ENCODE results near the gene CLCNKB.

The CLCNKB gene

GRCh38 chr1:16074217-16074616 is 30.6 kb downstream of the CLCNKB start:
- DNase-seq (ENCODE audit: low read depth in 3 of 3) = no peak

DNA sequence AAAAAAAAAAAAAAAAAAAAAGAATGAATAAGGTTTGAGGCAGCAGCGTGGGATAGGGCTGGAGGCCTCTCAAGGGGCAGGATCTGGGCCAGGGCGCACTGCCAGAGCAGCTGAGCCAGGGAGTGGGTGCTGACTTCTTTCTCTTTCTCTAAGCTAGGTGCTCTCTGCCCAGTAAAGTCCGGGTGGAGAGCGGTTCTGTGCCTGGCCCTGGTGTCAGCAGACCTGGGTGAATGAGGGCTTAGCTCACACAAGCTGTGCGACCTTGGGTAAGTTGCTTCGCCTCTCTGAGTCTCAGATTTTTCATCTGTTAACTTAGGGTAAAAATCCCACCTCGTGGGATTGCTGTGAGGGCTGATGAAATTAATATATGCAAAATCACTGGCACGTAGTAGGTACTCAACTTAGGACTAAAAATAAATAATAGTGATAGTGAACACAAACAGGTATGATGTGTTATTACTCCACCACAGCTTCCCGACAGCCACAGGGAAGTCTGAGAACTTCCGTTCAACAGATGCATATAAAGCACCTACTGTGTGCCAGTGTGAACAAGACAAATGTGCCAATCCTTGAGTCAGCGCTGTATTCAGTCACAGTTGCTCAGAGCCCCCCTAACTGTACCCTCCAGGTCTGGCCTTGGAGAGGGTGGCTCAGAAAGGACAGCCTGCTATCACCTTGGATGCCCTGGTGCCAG is 31.9 kb downstream of the CLCNKB start:
- DNase-seq (ENCODE audit: low read depth in 3 of 3) = no peak

GRCh38 chr1:16076031-16076864 is 32.7 kb downstream of the CLCNKB start:
- no peak for DNase-seq (ENCODE audit: low read depth in 3 of 3)

GRCh38 chr1:16076865-16077238 is 33.3 kb downstream of the CLCNKB start:
- DNase-seq (ENCODE audit: low read depth in 3 of 3) = no peak

DNA sequence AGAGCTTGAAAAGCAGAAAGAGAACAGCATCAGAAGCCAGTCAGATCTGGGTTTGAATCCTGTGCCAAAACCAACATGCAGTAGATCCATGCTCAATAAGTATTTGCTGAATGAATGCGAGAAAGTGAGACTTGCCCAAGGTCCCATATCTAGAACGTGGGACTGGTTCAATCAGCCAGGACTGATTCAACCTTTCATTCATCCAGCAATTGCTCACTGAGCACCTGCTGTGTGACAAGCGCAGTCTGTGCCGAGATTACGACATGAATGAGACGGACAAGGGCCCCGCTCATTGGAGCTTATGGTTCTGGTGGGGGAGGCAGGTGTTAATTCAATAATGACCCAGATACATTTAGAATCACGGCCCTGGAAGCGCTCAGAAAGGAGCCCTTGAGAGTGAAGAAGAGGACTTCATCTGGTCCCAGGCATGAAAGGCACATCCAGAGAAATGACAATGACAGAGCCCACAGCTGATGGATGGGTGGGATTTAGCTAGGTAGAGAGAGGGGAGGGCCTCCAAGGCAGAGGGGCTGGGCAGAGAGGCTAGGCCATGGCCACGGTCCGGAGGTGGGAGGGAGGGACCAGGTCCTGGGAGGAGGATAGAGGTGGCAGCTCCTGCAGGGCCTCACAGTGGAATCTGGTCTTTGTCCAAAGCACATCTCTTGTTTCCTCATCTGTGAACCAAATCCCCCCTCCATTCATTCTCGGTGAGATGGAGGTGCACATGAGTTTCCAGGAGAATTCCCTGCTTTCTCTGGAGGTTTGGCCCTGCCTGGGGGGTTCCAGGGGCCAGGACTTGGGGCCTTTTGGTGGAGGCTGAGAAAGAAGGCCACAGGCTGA is 34.0 kb downstream of the CLCNKB start:
- no peak for DNase-seq (ENCODE audit: low read depth in 3 of 3)

DNA sequence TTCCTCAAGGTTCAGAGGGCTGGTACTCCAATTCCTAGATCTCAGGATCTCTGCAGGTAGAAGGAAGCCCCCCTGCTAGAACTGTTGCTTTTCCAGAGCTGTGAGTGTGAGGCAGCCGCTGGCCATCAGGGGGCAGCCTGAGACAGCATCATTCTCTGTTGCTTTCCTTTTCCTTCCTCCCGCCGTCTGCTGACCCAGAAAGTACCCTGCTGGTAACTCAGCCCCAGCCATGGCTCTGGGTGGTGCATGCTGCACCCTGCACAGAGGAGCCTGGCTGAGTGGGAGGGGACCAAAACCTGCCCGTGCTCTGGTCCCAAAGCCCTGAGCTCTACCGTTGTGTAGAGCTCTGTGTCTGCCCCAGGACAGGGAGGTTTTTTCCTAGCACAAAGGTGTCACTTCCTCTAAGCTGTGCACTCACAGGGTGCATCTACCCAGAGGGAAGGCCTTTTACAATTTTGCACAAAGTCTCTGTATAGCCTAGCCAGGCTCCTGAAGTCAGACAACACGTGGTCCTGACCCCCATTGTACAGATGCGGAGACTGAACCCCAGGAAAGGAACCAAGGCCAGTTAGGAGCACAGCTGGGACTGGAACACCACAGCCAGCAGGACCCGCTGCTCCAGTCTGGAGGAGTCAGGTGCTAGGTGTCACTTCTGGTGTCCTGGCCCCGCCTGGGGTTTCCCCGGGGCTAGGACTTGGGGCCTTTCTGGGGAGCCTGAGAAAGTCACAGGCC is 35.5 kb downstream of the CLCNKB start:
- peak; percentile 35 to 65 (median 40) for DNase-seq (ENCODE audit: low read depth in 3 of 3)

- no peak for DNase-seq (ENCODE audit: low read depth in 3 of 3)
Measured at GRCh38 chr1:16080422-16081150, 37.0 kb downstream of the CLCNKB start.

- no peak for DNase-seq (ENCODE audit: low read depth in 3 of 3)
Measured at GRCh38 chr1:16081636-16082035, 38.1 kb downstream of the CLCNKB start.

DNA sequence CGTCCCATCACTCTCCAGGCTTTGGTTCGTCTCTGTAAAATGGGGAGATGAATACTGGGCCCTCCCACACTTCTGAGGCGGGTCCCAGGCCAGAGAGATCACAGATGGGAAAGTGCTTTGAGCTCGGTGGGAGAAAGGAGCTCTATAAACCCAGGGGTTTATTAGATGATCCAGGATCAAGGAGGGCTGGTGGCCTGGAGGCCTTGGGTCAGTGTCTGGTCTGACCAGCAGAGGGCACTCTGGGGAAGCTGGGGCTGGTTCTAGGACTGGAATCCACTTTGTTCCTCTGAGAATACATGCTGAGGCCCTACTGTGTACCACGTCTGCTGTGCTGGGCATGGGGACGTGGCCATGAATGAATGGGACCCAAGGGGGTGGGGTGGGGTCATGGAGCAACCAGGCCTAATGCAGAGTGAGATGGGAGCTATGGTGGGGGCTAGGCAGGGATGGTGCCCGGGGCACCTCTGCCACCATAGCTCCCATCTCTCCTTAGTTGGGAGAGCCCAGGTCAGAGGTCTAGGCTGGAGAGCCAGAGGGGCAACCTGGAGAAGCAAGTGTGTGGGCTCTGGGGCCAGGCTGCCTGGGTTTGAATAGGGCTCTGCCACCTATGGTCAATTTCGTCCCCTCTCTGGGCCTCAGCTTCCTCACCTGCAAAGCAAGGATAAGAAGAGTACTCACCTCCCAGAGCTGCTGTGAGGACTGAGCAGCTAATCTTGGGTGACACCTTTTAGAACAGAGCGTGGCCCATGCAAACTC is 38.9 kb downstream of the CLCNKB start:
- DNase-seq (ENCODE audit: low read depth in 3 of 3) = peak; percentile 41 to 55 (median 48)

DNA sequence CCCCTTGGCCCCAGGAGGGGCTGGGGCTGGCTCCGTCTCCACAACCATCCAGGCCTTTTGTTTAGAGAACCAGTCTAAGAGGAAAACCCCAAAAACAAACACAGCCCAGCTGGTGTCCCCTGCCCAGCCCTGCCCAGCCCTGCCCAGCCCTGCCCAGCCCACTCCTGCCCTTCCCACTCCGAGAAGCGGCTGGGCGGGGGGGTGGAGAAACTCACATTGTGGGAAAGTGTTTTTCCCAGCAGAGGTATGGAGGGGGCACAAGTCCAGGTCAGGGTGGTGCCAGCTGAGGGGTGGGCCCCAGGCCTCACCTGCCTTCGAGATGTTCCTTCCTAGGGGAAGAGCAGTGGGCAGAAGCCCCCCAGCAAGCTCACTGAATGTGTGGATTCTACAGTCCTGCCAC is 39.9 kb downstream of the CLCNKB start:
- no peak for DNase-seq (ENCODE audit: low read depth in 3 of 3)

- no peak for DNase-seq (ENCODE audit: low read depth in 3 of 3)
Measured at GRCh38 chr1:16085522-16085921, 41.9 kb downstream of the CLCNKB start.

GRCh38 chr1:16087733-16088132 is 44.2 kb downstream of the CLCNKB start:
- DNase-seq (ENCODE audit: low read depth in 3 of 3) = no peak

- no peak for DNase-seq (ENCODE audit: low read depth in 3 of 3)
Measured at GRCh38 chr1:16088351-16088911, 44.8 kb downstream of the CLCNKB start.

DNA sequence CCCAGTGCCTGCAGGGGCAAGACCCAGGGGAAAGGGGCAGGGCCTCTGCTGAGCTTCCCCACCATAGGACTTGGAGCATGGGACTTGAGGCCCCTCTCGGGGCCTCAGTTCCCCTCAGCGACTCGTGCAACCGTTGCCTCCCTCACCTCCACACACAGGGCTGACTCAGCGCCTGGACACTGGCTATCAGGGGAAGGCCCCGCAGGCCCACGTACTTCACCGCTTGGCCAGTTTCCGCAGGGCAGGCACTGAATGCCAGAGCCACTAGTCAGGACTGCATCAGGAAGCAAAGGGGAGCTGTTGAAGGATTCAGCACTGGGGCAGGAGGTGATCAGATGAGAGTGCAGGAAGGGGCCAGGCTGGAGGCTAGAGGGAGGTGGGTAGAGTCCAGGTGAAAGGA is 45.4 kb downstream of the CLCNKB start:
- no peak for DNase-seq (ENCODE audit: low read depth in 3 of 3)

GRCh38 chr1:16090076-16090826 is 46.7 kb downstream of the CLCNKB start:
- no peak for DNase-seq (ENCODE audit: low read depth in 3 of 3)

- DNase-seq (ENCODE audit: low read depth in 3 of 3) = no peak
Measured at GRCh38 chr1:16091296-16091695, 47.7 kb downstream of the CLCNKB start.

DNA sequence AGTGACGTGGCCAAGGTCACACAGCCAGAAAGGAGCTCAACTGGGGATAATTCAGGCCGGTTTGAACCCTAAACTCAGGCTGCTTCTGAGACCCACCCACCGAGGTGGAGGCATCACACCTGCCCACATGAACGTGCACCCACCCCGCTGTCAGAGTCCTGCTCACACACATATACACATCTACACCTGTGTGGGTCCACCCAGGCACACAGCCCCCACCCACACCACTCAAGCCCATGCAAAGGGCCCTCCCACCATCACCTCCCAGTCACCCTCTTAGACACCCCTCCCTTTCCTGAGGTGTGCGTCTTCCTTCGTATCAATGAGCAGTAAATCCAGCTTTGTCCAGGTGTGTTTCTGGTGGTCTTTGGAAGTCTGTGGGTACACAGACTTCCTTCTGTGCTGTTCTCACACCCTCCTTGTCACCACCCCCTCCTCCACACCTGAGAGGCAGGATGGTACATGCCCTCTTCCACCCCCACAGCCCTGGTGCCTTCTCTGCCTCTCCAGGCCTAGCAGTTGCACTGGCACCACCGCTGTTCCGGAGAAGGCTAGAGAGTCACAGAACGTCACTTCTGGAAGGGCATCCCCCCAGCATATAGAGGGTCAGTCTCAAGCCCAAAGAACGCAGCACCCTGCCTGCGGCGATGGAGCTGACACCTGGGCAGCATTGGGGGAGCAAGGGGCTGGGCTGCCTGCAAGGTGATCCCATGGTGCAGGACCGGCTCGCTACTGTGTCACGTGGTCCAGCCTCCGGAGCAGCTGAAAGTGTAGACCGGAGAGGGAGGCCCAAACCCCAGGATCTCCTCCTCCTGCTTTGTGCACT is 48.7 kb downstream of the CLCNKB start:
- DNase-seq (ENCODE audit: low read depth in 3 of 3) = no peak

GRCh38 chr1:16092923-16093511 is 49.4 kb downstream of the CLCNKB start:
- no peak for DNase-seq (ENCODE audit: low read depth in 3 of 3)

Measured in stimulated activated CD4-positive, alpha-beta T cell treated with anti-CD3 and anti-CD28 coated beads, TNF-alpha, amount 100 ng/mL, for 48 hours (primary cell).